Stimulated activated memory B cell treated with anti-CD40 and anti-IgM and Interleukin-4, amounts not matched to agents 10 μg/mL and 1 μg/mL and 100 μg/mL, for 72 hours (primary cell): ENCODE measurements around the gene HSPB1.
"Not testable (repeated sequence)": the region's sequence is repeated elsewhere in the genome, so short reads cannot be mapped to it uniquely, and the experiment has no call there.

Source experiments
- ATAC-seq: fragments of 150-1000 bp; cut with Tn5 transposase; 2 replicates; pipeline ENCODE4 v1.10.0; 2021
- H3K27ac Mint-ChIP-seq: one replicate; pipeline ENCODE4 v1.8.0; 2022; ENCODE audit warnings: mild to moderate bottlenecking, mixed read lengths
- H3K27me3 Mint-ChIP-seq: one replicate; pipeline ENCODE4 v1.8.0; 2022; ENCODE audit warnings: mixed read lengths
- H3K36me3 Mint-ChIP-seq: one replicate; pipeline ENCODE4 v1.8.0; 2022; ENCODE audit warnings: mixed read lengths
- H3K4me1 Mint-ChIP-seq: one replicate; pipeline ENCODE4 v1.8.0; 2022; ENCODE audit warnings: mixed read lengths
- H3K4me3 Mint-ChIP-seq: one replicate; pipeline ENCODE4 v1.8.0; 2022; ENCODE audit warnings: mild to moderate bottlenecking, moderate library complexity, mixed read lengths
- H3K9me3 Mint-ChIP-seq: one replicate; pipeline ENCODE4 v1.8.0; 2022; ENCODE audit warnings: mixed read lengths

The HSPB1 gene

GRCh38 chr7:76332078-76332477 lies 29.6 kb downstream of the HSPB1 start:
- ATAC-seq, result no peak
- Mint-ChIP-seq H3K36me3 (peaks cover 41% of the 10 kb centered on the region), H3K4me3 (no peak overlapping the region), H3K27ac (no peak overlapping the region), H3K4me1 (peaks cover 46% of the 10 kb centered on the region), H3K9me3 (no peaks in the 10 kb centered on the region), H3K27me3 (no peaks in the 10 kb centered on the region)

- ATAC-seq, result no peak
- peaks cover 49% of the 10 kb centered on the region for H3K4me1 Mint-ChIP-seq
- H3K4me3 Mint-ChIP-seq, result no peak overlapping the region
- H3K27me3 Mint-ChIP-seq, result no peaks in the 10 kb centered on the region
- H3K27ac Mint-ChIP-seq, result no peak overlapping the region
- H3K36me3 Mint-ChIP-seq, result peaks cover 38% of the 10 kb centered on the region
- H3K9me3 Mint-ChIP-seq, result no peaks in the 10 kb centered on the region
These were observed 31.1 kb downstream of the HSPB1 start for GRCh38 chr7:76333511-76334101.

- no peak overlapping the region for H3K4me3 Mint-ChIP-seq
- peaks cover 52% of the 10 kb centered on the region for H3K4me1 Mint-ChIP-seq
- H3K36me3 Mint-ChIP-seq, result peaks cover 30% of the 10 kb centered on the region
- H3K27ac Mint-ChIP-seq, result no peak overlapping the region
- no peak for ATAC-seq
- no peaks in the 10 kb centered on the region for H3K9me3 Mint-ChIP-seq
- no peaks in the 10 kb centered on the region for H3K27me3 Mint-ChIP-seq
These were observed 32.0 kb downstream of the HSPB1 start for GRCh38 chr7:76334320-76334967.

- Mint-ChIP-seq H3K4me1 (peaks cover 53% of the 10 kb centered on the region), H3K36me3 (peaks cover 29% of the 10 kb centered on the region)
- H3K9me3 Mint-ChIP-seq, H3K27me3 Mint-ChIP-seq, H3K27ac Mint-ChIP-seq, ATAC-seq, H3K4me3 Mint-ChIP-seq: not testable (repeated sequence)
These were observed 32.9 kb downstream of the HSPB1 start for GRCh38 chr7:76335417-76335816.

- H3K27ac Mint-ChIP-seq, result no peak overlapping the region
- H3K4me1 Mint-ChIP-seq, result peaks cover 59% of the 10 kb centered on the region
- ATAC-seq, result no peak
- H3K27me3 Mint-ChIP-seq, result no peaks in the 10 kb centered on the region
- H3K9me3 Mint-ChIP-seq, result no peaks in the 10 kb centered on the region
- H3K36me3 Mint-ChIP-seq, result peaks cover 30% of the 10 kb centered on the region
- no peak overlapping the region for H3K4me3 Mint-ChIP-seq
These were observed 33.6 kb downstream of the HSPB1 start for GRCh38 chr7:76336094-76336493.

DNA sequence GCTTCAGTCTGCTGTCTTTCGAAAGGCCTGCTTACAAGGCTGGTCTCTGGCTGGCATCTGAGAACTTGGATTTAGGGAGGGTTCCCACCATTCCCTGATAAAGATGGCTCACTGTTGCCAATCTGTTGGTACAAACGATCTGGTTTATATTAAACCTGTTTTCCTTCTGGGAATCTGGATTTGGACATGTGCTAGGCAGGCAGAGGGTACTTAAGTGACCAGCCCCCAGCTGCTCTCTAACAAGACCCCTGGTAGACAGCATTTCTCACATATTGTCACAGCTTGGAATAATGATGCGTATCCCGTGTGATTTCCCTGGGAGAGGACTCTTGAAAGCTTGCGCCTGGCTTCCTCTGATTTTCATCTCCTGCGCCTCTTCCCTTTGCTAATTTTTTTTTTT lies 34.7 kb downstream of the HSPB1 start:
- Mint-ChIP-seq H3K9me3 (no peaks in the 10 kb centered on the region), H3K4me3 (no peak overlapping the region), H3K27ac (no peak overlapping the region), H3K4me1 (peaks cover 62% of the 10 kb centered on the region), H3K27me3 (no peaks in the 10 kb centered on the region), H3K36me3 (peaks cover 25% of the 10 kb centered on the region)
- no peak for ATAC-seq

- Mint-ChIP-seq H3K4me1 (peaks cover 59% of the 10 kb centered on the region), H3K4me3 (no peak overlapping the region), H3K27me3 (no peaks in the 10 kb centered on the region), H3K9me3 (no peaks in the 10 kb centered on the region), H3K36me3 (peaks cover 36% of the 10 kb centered on the region), H3K27ac (no peak overlapping the region)
- no peak for ATAC-seq
These were observed 36.0 kb downstream of the HSPB1 start for GRCh38 chr7:76338298-76339084.

- no peaks in the 10 kb centered on the region for H3K9me3 Mint-ChIP-seq
These were observed 38.2 kb downstream of the HSPB1 start for GRCh38 chr7:76340617-76341131.

GRCh38 chr7:76342222-76342621 lies 39.7 kb downstream of the HSPB1 start:
- Mint-ChIP-seq H3K4me1 (peaks cover 83% of the 10 kb centered on the region), H3K27me3 (no peaks in the 10 kb centered on the region), H3K36me3 (peaks cover 71% of the 10 kb centered on the region), H3K27ac (peak overlapping the region; percentile 52), H3K4me3 (no peak overlapping the region), H3K9me3 (no peaks in the 10 kb centered on the region)
- no peak for ATAC-seq

More at GRCh38 chr7:76340617-76341131, 38.2 kb downstream of the HSPB1 start:
- Mint-ChIP-seq H3K36me3 (peaks cover 55% of the 10 kb centered on the region), H3K27ac (peak overlapping the region; percentile 62), H3K4me3 (no peak overlapping the region), H3K4me1 (peaks cover 69% of the 10 kb centered on the region), H3K27me3 (no peaks in the 10 kb centered on the region)
- ATAC-seq, result no peak

GRCh38 chr7:76343294-76343930 lies 40.9 kb downstream of the HSPB1 start:
- Mint-ChIP-seq H3K27ac (no peak overlapping the region), H3K4me1 (peaks cover 77% of the 10 kb centered on the region), H3K27me3 (no peaks in the 10 kb centered on the region), H3K9me3 (no peaks in the 10 kb centered on the region), H3K36me3 (peaks cover 73% of the 10 kb centered on the region), H3K4me3 (no peak overlapping the region)
- ATAC-seq, result no peak

GRCh38 chr7:76343931-76344321 lies 41.5 kb downstream of the HSPB1 start:
- peaks cover 72% of the 10 kb centered on the region for H3K4me1 Mint-ChIP-seq
- peaks cover 70% of the 10 kb centered on the region for H3K36me3 Mint-ChIP-seq

GRCh38 chr7:76346097-76346496 lies 43.6 kb downstream of the HSPB1 start:
- Mint-ChIP-seq H3K9me3 (no peaks in the 10 kb centered on the region), H3K27ac (peak overlapping the region; percentile 11), H3K27me3 (no peaks in the 10 kb centered on the region), H3K36me3 (peaks cover 70% of the 10 kb centered on the region), H3K4me3 (no peak overlapping the region), H3K4me1 (peaks cover 70% of the 10 kb centered on the region)
- no peak for ATAC-seq

More at GRCh38 chr7:76343931-76344321, 41.5 kb downstream of the HSPB1 start:
- Mint-ChIP-seq H3K4me3 (no peak overlapping the region), H3K27me3 (no peaks in the 10 kb centered on the region), H3K9me3 (no peaks in the 10 kb centered on the region), H3K27ac (no peak overlapping the region)
- ATAC-seq, result no peak

GRCh38 chr7:76346778-76347177 lies 44.3 kb downstream of the HSPB1 start:
- no peak for ATAC-seq
- no peaks in the 10 kb centered on the region for H3K9me3 Mint-ChIP-seq
- no peaks in the 10 kb centered on the region for H3K27me3 Mint-ChIP-seq
- no peak overlapping the region for H3K4me3 Mint-ChIP-seq
- H3K27ac Mint-ChIP-seq, result no peak overlapping the region
- peaks cover 72% of the 10 kb centered on the region for H3K4me1 Mint-ChIP-seq
- peaks cover 75% of the 10 kb centered on the region for H3K36me3 Mint-ChIP-seq

- no peak for ATAC-seq
- Mint-ChIP-seq H3K27me3 (no peaks in the 10 kb centered on the region), H3K4me1 (peaks cover 72% of the 10 kb centered on the region), H3K36me3 (peaks cover 66% of the 10 kb centered on the region), H3K9me3 (no peaks in the 10 kb centered on the region), H3K27ac (no peak overlapping the region), H3K4me3 (no peak overlapping the region)
These were observed 45.2 kb downstream of the HSPB1 start for GRCh38 chr7:76347710-76348109.

- H3K4me1 Mint-ChIP-seq, result peaks cover 69% of the 10 kb centered on the region
- H3K27me3 Mint-ChIP-seq, result no peaks in the 10 kb centered on the region
- peaks cover 54% of the 10 kb centered on the region for H3K36me3 Mint-ChIP-seq
These were observed 46.9 kb downstream of the HSPB1 start for GRCh38 chr7:76349313-76349885.

More at GRCh38 chr7:76349313-76349885, 46.9 kb downstream of the HSPB1 start:
- Mint-ChIP-seq H3K27ac (no peak overlapping the region), H3K9me3 (no peaks in the 10 kb centered on the region), H3K4me3 (no peak overlapping the region)
- ATAC-seq, result no peak
